SU-DHL-6 (cell line): Measurements from ENCODE around the gene DAZAP2.

Experiments used
- CTCF ChIP-seq: fragments of 200-600 bp; sonication (generic); IDR thresholded peaks from one replicate; pipeline ENCODE4 v1.5.1; 2017; ENCODE audit warnings: antibody characterized with exemption, mild to moderate bottlenecking, low read length, moderate library complexity; ENCODE audit not compliant: insufficient read depth, poor library complexity, severe bottlenecking
- EZH2phosphoT487 ChIP-seq: fragments of 200-600 bp; sonication (generic), shearing (Covaris generic); conservative IDR thresholded peaks from 2 replicates; pipeline ENCODE4 v1.6.1; 2018; ENCODE audit warnings: mild to moderate bottlenecking, antibody characterized with exemption, low read length, moderate library complexity, mixed read lengths

GRCh38 chr12:51225771-51226170, 12.9 kb upstream of the DAZAP2 start:
- TF ChIP-seq CTCF (no peak), EZH2phosphoT487 (no peak)
